Thyroid gland (tissue), 4 donors: ENCODE data around the gene SPATA1. TPM values are rescaled to one million over a fixed set of nuclear protein-coding genes. Genes with fewer than 3 reads are reported as not detected.

Experiments
- DNase-seq, 2 donors: peaks; one replicate each; pipeline ENCODE4 v3.0.0-alpha.2; 2019
- H3K27ac ChIP-seq, 3 donors: fragments of 200-600 bp; sonication (generic); 1 replicate in 2 of 3; 2 replicates in 1 of 3; pipeline ENCODE4 v1.5.1; 2016 to 2019; ENCODE audit warnings: mild to moderate bottlenecking in 1 of 3, moderate library complexity in 1 of 3
- H3K27me3 ChIP-seq: fragments of 200-600 bp; sonication (generic); one replicate; pipeline ENCODE4 v1.5.1; 2019
- H3K36me3 ChIP-seq, 2 donors: fragments of 200-600 bp; sonication (generic); one replicate each; pipeline ENCODE4 v1.5.1; 2016 to 2019
- H3K4me1 ChIP-seq, 2 donors: fragments of 200-600 bp; sonication (generic); one replicate each; pipeline ENCODE4 v1.5.1; 2017 to 2019
- H3K4me3 ChIP-seq, 3 donors: fragments of 200-600 bp; sonication (generic); replicated peaks in 1 of 3; 1 replicate in 2 of 3; 2 replicates in 1 of 3; pipeline ENCODE4 v1.5.1; 2016; ENCODE audit warnings: mild to moderate bottlenecking in 1 of 3
- H3K9me3 ChIP-seq: fragments of 200-600 bp; sonication (generic); one replicate; pipeline ENCODE4 v1.5.1; 2017
- POLR2A ChIP-seq, 2 donors: fragments of 450-650 bp; IDR thresholded peaks; one replicate each; pipeline ENCODE4 v1.6.1; 2017; ENCODE audit warnings: antibody characterized with exemption in 2 of 2, mild to moderate bottlenecking in 2 of 2, moderate library complexity in 1 of 2
- WGBS, 2 donors: methylation state at CpG; one replicate each; pipeline ENCODE4 v1.1.5; 2017; 5-methylcytosine and 5-hydroxymethylcytosine counted together
- intact Hi-C: fragments of 100-400 bp; cut with DNase I; formaldehyde crosslinking; loops from one replicate; pipeline ENCODE4 v1.15.1; 2023
- total RNA-seq, 4 donors: library from RNA; depleted of rRNA; stranded (reverse); fragments of >200 nt; gene quantifications; one replicate each; pipeline ENCODE4 v1.2.3, GENCODE V29; 2016
- TF ChIP-seq, protein P1 (sequence below), 6 experiments: fragments of 200-600 bp in 3 of 6; fragments of 450-650 bp in 3 of 6; sonication (generic) in 3 of 6; IDR thresholded peaks; one replicate each; pipeline ENCODE4 v1.5.1; 2016 to 2019; ENCODE audit warnings: antibody characterized with exemption in 6 of 6, mild to moderate bottlenecking in 2 of 6, inconsistent platforms in 1 of 6, moderate library complexity in 1 of 6

SPATA1 gene
- total RNA-seq, 4 donors from 2014 or later: 0.13 to 2.8 (median 1.8) TPM; not detected in 1

DNA sequence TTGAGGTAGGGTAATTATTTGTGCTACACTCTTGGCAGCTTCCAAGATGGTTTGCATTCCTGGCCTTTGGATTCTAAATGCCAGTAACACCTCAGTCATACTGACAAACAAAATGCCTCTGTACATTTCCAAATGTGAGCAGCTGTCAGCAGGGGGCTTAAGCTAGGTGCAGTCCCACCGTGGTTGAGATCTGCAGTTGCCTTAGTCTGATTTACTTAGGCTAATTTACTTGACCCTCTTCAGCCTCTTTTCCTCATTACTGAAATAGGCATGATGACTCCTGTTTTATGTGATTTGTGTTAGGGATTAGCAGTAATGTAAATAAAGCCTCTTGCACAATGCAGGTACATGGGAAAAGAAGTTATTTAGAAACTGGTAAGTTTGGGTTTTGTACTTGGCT, 13.5 kb upstream of the SPATA1 start:
- H3K4me1 ChIP-seq: no peaks in the 10 kb centered on the region
- no peak for TF ChIP-seq POLR2A (IDR thresholded peaks at IDR 0.05)
- TF ChIP-seq, protein P1, sequence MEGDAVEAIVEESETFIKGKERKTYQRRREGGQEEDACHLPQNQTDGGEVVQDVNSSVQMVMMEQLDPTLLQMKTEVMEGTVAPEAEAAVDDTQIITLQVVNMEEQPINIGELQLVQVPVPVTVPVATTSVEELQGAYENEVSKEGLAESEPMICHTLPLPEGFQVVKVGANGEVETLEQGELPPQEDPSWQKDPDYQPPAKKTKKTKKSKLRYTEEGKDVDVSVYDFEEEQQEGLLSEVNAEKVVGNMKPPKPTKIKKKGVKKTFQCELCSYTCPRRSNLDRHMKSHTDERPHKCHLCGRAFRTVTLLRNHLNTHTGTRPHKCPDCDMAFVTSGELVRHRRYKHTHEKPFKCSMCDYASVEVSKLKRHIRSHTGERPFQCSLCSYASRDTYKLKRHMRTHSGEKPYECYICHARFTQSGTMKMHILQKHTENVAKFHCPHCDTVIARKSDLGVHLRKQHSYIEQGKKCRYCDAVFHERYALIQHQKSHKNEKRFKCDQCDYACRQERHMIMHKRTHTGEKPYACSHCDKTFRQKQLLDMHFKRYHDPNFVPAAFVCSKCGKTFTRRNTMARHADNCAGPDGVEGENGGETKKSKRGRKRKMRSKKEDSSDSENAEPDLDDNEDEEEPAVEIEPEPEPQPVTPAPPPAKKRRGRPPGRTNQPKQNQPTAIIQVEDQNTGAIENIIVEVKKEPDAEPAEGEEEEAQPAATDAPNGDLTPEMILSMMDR (IDR thresholded peaks at IDR 0.05): no peak
- no peak for DNase-seq
- 41 to 72% methylated on average over 1 of the region's 1 CpG for WGBS, 2 donors
- H3K27ac ChIP-seq: no peak overlapping the region
- H3K9me3 ChIP-seq: no peaks in the 10 kb centered on the region
- no peaks in the 10 kb centered on the region for H3K27me3 ChIP-seq
- peaks cover 36 to 38% of the 10 kb centered on the region in 2 donors for H3K36me3 ChIP-seq
- intact Hi-C loops: no loop called here
- no peak overlapping the region for H3K4me3 ChIP-seq

DNA sequence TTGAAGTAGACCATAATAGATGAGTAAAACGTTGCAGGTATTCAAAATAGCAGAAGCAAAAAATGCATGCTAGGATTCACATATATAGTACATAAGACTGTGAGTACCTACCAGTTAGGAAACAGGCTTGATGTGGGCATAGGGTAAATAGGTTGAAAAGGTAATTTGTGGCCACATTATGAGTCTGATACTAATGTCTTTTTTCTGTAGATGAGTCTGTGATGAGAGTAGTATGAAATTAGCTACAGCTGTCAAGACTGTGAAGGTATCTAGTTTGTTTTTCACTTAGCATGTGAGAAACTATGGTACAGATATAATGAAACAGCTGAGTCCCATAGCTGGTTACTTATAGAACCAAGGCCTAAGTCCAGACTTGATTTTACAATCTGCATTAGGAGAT, 12.4 kb upstream of the SPATA1 start:
- no peak for TF ChIP-seq POLR2A (IDR thresholded peaks at IDR 0.05)
- TF ChIP-seq, protein P1 (IDR thresholded peaks at IDR 0.05): no peak
- DNase-seq: no peak
- WGBS, 2 donors: 73 to 90% methylated on average over 1 of the region's 1 CpG
- H3K36me3 ChIP-seq: peaks cover 43 to 44% of the 10 kb centered on the region in 2 donors
- no peaks in the 10 kb centered on the region for H3K9me3 ChIP-seq
- H3K27ac ChIP-seq: no peak overlapping the region
- no peaks in the 10 kb centered on the region for H3K27me3 ChIP-seq
- H3K4me3 ChIP-seq: no peak overlapping the region
- intact Hi-C loops: no loop called here
- no peaks in the 10 kb centered on the region for H3K4me1 ChIP-seq

DNA sequence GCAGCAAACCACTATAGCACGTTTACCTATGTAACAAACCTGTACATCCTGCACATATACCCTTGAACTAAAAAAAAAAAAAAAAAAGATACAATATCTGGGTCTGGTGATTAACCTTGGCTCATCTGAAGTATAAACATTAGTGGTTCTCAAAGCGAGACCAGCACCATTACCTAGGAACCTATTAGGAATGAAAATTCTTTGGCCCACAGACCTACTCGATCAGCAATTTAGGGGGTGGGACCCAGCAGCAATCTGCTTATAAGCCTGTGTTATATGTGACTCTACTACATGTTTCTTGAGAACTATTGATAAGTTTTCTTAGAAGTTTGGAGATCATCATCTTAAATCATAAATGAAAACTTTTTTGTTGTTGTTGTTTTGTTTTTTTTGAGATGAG, 9.7 kb upstream of the SPATA1 start:
- Histone ChIP-seq H3K4me3 (no peak overlapping the region), H3K27ac (no peak overlapping the region), H3K36me3 (peaks cover 40 to 44% of the 10 kb centered on the region in 2 donors), H3K27me3 (no peaks in the 10 kb centered on the region), H3K4me1 (peaks cover 0 to 2% of the 10 kb centered on the region in 2 donors), H3K9me3 (no peaks in the 10 kb centered on the region)
- TF ChIP-seq, protein P1 (IDR thresholded peaks at IDR 0.05): no peak
- no peak for TF ChIP-seq POLR2A (IDR thresholded peaks at IDR 0.05)
- WGBS, 2 donors: 91 to 92% methylated on average over 3 of the region's 3 CpGs
- intact Hi-C loops: no loop called here
- DNase-seq: no peak

DNA sequence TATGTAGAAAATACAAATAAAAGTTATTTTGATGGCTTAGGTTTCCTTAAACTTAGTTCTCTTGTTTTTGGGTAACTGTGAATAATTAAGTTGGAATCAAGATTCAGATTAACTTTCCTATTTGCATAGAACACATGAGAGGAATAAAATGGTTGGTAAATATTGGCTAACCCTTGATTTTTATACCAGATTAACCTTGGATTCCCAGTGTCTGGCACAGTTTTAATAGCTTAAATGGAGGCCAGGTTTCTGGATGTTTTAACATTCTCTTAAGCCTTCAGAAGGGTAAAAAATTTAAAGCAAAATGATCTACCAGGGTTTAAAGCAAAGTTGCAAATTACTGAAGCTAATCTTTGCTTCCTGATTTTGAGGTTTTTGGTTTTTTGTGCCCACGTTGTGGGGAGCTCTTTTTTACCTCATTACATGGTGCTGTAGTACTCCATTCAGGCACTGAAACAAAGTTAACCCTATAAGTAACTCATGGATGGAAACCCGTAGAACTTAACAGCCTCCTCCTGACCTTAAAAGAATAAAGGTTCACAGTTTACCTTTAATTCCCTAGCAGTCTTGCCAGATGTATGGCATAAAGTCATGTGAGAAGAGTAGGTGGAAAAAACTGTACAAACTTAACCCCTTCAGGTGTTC, 8.4 kb upstream of the SPATA1 start:
- intact Hi-C loops: no loop called here
- WGBS, 2 donors: 60 to 64% methylated on average over 2 of the region's 2 CpGs
- DNase-seq: no peak
- Histone ChIP-seq H3K4me1 (peaks cover 2 to 3% of the 10 kb centered on the region in 2 donors), H3K9me3 (no peaks in the 10 kb centered on the region), H3K4me3 (no peak overlapping the region), H3K27me3 (no peaks in the 10 kb centered on the region), H3K36me3 (peaks cover 39 to 41% of the 10 kb centered on the region in 2 donors), H3K27ac (no peak overlapping the region)
- TF ChIP-seq, protein P1 (IDR thresholded peaks at IDR 0.05): no peak
- TF ChIP-seq POLR2A (IDR thresholded peaks at IDR 0.05): no peak

DNA sequence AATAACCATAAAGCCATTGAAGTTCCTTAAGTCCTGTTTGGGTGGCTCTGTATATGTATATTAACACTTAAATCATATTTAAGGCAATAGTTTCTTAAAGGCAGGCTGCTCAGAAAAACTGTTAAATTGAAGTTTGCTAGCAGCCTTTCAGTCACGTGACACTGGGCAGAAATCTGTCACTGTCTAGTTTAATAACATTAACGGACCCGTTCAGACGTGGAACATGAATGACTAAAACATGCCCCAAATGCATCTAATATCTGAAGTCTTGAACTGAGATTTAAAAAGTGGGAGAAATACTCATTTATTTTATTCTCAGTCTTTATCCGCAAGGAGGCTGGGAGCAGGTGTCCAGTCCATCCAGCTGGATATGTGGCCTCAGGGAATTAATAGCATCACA, 3.3 kb upstream of the SPATA1 start:
- Histone ChIP-seq H3K27ac (no peak overlapping the region), H3K36me3 (peaks cover 11 to 15% of the 10 kb centered on the region in 2 donors), H3K27me3 (no peaks in the 10 kb centered on the region), H3K9me3 (no peaks in the 10 kb centered on the region), H3K4me3 (no peak overlapping the region), H3K4me1 (peaks cover 16 to 26% of the 10 kb centered on the region in 2 donors)
- WGBS, 2 donors: 74 to 80% methylated on average over 5 of the region's 5 CpGs
- TF ChIP-seq, protein P1 (IDR thresholded peaks at IDR 0.05): no peak
- no peak for TF ChIP-seq POLR2A (IDR thresholded peaks at IDR 0.05)
- intact Hi-C loops: loop anchor here (10.0 kb wide), 1 partner anchor 72 kb away; the partner anchor contains the start of gene CTBS
- DNase-seq: no peak
